ENCODE data around the gene KLF16. TPM values are rescaled to one million over a fixed set of nuclear protein-coding genes. Genes with fewer than 3 reads are reported as not detected.

Gene KLF16
- total and polyA plus RNA-seq, 10 of the 15 experiments (the other 5 are each of a cell fraction or from before 2014, with no cell fraction given): 0.03 to 41.2 (median 2.6) TPM

- peaks cover 2% of the 10 kb centered on the region; the same call in 1 of the 2 replicates for H4K20me1 ChIP-seq (ENCODE audit: control insufficient read depth, insufficient read depth)
- no peak overlapping the region for H3K27ac ChIP-seq (ENCODE audit: control insufficient read depth, insufficient read depth)
- ChIA-PET RAD21 (ENCODE audit: unreplicated experiment) (no interaction called here), SMC1A (ENCODE audit: uncharacterized antibody, unreplicated experiment) (interaction anchor here (1.1 kb wide), 1 partner anchor 15 kb away, joined by 3 read pairs; no protein-coding TSS in a partner anchor), CTCF (interaction anchor here (0.6 to 1.4 kb wide), 4 partner anchors 9 to 90 kb away, joined by 3 to 4 read pairs (median 4); no protein-coding TSS in a partner anchor), POLR2A (no interaction called here)
- no TSS peak for BruUV-seq (replicated peaks)
- intact Hi-C loops (cut with micrococcal nuclease; ENCODE audit: unreplicated experiment): no loop called here
- H3K4me2 ChIP-seq (ENCODE audit: control insufficient read depth, insufficient read depth): 0 out of 2 replicates have a peak overlapping the region, but pooled peaks have one; percentile 17
- H3K9ac ChIP-seq (ENCODE audit: control insufficient read depth, insufficient read depth, low read length): no peak overlapping the region
- peaks cover 0 to 3% of the 10 kb centered on the region in 2 experiments; a peak in 2 of 4 replicates for H3K36me3 ChIP-seq (ENCODE audit: control insufficient read depth in 2 of 2, insufficient read depth in 2 of 2, low read length in 1 of 2)
- no peaks in the 10 kb centered on the region for H3K27me3 ChIP-seq (replicated peaks in 1 of 2; ENCODE audit: control insufficient read depth in 2 of 2, insufficient read depth in 2 of 2, low read length in 1 of 2)
- 59% methylated on average over 9 of the region's 9 CpGs for WGBS (ENCODE audit: insufficient coverage, insufficient replicate concordance, low lambda C conversion rate, missing lambda C conversion rate)
- no peak overlapping the region for H3K4me3 ChIP-seq
- H3K4me1 ChIP-seq (ENCODE audit: control insufficient read depth, insufficient read depth, low read length): peaks cover 27% of the 10 kb centered on the region
- no peak overlapping the region for H2AFZ ChIP-seq (ENCODE audit: control insufficient read depth, low read depth, low read length)
- no peak for ATAC-seq
- H3K79me2 ChIP-seq (ENCODE audit: control insufficient read depth, insufficient read depth, low read length): peaks cover 53% of the 10 kb centered on the region
- H3K9me3 ChIP-seq (replicated peaks; ENCODE audit: control insufficient read depth, insufficient read depth, low read length): no peaks in the 10 kb centered on the region
- no peak for FAIRE-seq
- DNase-seq (ENCODE audit: low read depth, low spot score): no peak
- in situ Hi-C loops (cut with MboI): loop anchor here (25.0 kb wide), 1 partner anchor 1510 kb away; the partner anchor contains the start of gene NFIC
- TF ChIP-seq TCF12 (IDR thresholded peaks at IDR 0.05; ENCODE audit: low read depth, low read length) (no peak), PAX5 (IDR thresholded peaks at IDR 0.05; ENCODE audit: borderline replicate concordance, low read depth, low read length) (no peak), WRNIP1 (IDR thresholded peaks at IDR 0.05; ENCODE audit: borderline replicate concordance, low read depth, low read length) (no peak), POU2F2 (IDR thresholded peaks at IDR 0.05; ENCODE audit: borderline replicate concordance, low read depth, low read length) (no peak), HSF1 (IDR thresholded peaks at IDR 0.05; ENCODE audit: low read depth, low read length) (no peak), POLR2A (IDR thresholded peaks at IDR 0.05; ENCODE audit: low read depth, low read length) (no peak), NR2C1 (IDR thresholded peaks at IDR 0.05) (no peak), ETV6 (conservative IDR thresholded peaks at IDR 0.05 in 1 of 2, IDR thresholded peaks at IDR 0.05 in 1 of 2; ENCODE audit: borderline replicate concordance in 1 of 2, low read depth in 1 of 2) (no peak), SUZ12 (IDR thresholded peaks at IDR 0.05; ENCODE audit: unreplicated experiment) (no peak), ZSCAN29 (IDR thresholded peaks at IDR 0.05) (no peak), CBFB (IDR thresholded peaks at IDR 0.05; ENCODE audit: low read depth) (no peak), TARDBP (IDR thresholded peaks at IDR 0.05; ENCODE audit: borderline replicate concordance) (no peak), NKRF (conservative IDR thresholded peaks at IDR 0.05) (no peak), HDAC2 (IDR thresholded peaks at IDR 0.05) (no peak), MLLT1 (IDR thresholded peaks at IDR 0.05) (no peak), YY1 (IDR thresholded peaks at IDR 0.05; ENCODE audit: low read depth, low read length) (no peak), MEF2B (IDR thresholded peaks at IDR 0.05; ENCODE audit: partially characterized antibody, poor library complexity, severe bottlenecking) (no peak)
These were observed 10.7 kb downstream of the KLF16 start for GRCh38 chr19:1852581-1853128.
